Stimulated activated CD4-positive, alpha-beta T cell treated with anti-CD3 and anti-CD28 coated beads, TNF-alpha, amount 100 ng/mL, for 48 hours (primary cell): ENCODE results near the gene GALNT9.
"Not testable (repeated sequence)": the region's sequence is repeated elsewhere in the genome, so short reads cannot be mapped to it uniquely, and the experiment has no call there.

Experiments used
- DNase-seq, 3 donors: peaks; one replicate each; pipeline ENCODE4 v3.0.0-alpha.2; 2020; ENCODE audit warnings: low read depth in 3 of 3

Gene GALNT9

DNA sequence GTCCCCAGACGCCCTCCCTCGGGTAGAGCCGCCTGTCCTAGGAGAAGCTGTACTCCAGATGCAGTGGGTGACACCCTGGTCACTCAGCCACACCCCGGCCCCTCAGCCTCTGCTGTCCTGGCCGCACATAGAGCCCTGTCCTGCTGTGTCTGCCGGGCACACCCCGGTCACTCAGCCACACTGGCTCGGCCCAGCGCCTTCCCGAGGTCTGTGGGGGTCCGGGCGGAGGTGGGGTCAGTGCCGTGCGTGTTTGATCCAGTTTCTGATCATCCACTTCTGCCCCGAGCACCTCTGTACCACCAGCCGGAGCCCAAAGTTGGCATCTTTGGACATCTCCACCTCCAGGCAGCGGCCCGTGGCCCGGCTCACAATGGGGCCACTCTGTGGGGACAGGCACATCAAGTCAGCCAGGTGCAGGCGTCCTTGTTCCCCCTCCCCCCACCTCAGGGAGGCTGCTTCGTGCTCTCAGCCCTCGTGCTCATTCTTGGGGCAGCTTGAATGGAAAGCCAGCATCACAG, 132.5 kb downstream of the GALNT9 start:
- DNase-seq, result no peak

DNA sequence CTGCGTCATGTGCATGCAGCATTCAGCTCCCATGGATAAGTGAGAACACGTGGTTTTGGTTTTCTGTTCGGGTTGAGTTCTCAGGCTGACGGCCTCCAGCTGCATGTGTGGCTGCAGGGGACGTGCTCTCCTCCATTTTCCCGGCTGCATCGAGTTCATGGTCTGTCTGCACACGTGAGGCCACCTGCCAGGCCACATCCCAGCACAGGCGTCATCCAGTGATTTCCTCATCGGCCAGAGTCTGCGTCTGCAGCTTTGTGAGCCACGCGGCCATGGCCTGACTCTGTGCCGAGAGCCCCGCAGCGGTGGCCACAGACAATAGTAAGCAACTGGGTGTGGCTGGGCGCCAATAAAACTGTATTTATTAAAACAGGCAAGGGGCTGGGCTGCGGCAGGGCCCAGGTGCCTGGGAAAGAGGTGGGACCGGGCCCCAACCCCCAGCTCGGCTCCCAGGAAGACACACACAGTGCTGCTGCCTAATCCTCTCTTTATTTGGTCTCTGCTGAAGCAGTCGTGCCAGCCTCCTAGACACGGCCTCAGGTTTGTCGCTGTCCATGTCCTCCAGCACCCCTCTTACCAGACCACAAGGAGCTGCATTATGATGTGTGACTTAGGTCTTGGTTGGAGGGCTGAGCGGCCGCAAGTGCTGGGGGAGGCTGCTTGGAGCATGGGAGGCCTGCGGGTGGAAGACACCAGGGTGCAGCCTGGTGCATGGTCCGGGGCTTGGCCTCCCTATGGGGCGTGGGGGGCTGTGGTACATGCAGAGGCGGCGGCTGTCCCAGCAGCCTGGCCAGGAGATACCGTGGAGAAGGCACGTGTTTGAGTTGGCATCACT, 133.1 kb downstream of the GALNT9 start:
- no peak for DNase-seq

DNA sequence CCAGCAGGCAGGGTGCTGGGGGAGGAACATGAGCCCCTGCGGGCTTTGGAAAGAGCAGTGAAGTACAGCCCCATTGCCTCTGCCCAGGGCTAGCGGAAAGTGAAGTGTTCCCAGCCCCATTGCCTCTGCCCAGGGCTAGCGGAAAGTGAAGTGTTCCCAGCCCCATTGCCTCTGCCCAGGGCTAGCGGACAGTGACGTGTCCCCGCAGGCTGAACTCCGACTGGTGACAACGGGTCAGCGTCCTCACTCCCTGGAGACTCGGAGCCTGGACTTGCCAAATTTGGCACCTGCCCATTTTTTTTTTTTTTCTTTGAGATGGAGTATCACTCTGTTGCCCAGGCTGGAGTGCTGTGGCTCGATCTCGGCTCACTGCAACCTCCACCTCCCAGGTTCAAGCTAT, 134.1 kb downstream of the GALNT9 start:
- DNase-seq, result not testable (repeated sequence)

DNA sequence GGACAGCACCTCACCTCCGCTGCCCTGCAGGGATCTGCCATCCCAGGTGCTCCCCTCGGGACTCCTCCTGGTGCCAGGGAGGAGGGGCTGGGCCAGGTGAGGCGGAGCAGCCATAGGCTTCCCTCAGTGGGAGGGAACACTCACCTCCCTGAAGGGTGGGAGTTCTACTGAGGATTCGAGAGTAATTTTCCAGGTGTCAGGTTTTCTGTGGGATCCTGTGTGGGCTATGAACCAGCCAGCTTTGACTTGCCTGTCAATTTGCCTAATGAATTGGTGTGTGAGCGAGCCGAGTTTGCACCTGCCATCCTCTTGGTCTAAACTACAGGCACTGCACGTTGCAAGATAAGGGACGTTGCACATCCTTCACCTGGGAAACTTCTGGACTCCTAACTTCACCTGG, 134.8 kb downstream of the GALNT9 start:
- no peak for DNase-seq

DNA sequence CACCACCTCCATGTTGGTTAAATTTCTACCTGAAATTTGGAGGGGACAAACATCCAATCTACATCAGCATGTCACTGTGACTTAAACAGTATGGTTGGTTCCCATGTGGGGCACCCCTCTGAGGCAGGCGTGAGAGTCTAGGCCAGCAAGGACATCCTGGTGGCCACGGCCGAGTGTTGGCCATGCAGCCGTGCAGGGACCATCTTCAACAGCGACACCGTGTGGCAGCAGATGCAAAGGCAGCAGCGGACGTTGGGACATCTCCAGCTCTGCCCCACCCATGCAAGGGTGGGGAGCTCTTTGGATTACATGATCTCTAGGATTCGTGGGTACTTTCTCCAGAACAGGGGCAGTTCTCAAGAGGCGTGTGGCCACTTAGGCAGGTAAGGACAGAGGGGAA, 135.3 kb downstream of the GALNT9 start:
- no peak for DNase-seq

DNA sequence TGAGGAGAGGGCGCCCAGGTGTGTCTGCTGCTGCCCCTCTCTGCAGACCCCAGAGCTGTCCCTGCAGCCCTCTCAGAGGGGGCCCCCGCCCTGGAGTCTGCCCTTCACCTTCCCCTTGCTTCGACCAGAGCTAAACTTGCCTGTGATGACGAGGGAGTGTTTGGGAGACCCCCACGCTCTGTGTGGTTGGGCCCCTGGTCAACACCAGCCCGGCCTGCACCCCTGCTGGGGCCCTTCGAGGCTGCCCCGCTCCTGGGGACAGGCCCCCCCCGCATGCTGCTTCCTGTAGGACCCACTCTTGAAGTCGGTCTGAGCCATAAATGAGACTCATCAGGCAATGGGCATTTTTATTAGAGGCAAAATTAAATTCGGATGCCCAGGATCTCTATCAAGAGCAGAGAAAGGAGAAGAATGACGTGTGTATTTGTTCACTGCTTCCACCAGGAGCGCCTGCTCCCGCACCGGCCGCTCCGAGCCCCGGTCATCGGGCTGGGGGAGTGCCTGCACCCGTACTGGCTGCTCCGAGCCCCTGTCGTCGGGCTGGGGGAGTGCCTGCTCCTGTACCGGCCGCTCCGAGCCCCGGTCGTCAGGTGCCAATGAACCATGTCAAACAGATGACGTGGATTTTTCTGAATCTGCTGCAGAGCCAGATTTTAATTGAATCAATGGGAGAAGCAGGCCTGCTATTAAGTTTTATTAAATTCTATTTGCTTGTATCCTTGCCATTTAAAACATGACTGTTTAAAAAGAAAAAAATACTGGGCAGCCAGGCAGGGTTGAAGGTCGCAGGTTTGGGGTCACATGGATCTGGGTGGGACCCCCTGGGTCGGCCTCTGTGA, 137.5 kb downstream of the GALNT9 start:
- DNase-seq, result no peak

DNA sequence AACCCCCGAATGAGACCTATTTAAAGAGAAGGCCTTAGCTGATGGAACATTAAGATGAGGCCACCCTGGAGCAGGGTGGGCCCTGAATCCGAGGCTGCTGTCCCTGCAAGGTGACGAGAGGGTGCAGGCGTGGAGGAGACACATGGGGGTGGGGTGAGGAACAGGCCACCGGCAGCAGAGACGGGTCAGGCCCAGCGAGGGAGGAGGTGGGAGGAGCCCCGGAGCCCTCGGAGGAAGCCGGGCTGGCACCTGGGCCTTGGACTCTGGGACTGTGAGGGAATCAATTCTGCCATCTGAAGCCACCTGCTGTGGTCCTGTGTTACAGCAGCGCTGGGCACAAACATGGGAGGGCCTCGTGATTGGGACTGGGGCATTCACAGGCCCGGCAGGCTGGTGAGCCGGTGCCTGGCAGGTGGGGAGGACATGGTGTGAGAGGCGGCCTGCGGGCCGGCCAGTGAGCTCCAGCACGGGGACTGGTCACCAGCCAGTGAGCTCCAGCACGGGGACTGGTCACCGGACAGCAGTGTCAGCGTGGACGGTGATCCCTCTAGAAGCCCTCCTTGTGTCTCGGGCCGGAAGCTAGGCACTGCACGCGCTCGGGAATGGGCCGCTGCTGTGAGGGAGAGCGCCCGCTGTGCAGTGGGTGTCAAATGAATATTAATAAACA, 138.4 kb downstream of the GALNT9 start:
- no peak for DNase-seq

DNA sequence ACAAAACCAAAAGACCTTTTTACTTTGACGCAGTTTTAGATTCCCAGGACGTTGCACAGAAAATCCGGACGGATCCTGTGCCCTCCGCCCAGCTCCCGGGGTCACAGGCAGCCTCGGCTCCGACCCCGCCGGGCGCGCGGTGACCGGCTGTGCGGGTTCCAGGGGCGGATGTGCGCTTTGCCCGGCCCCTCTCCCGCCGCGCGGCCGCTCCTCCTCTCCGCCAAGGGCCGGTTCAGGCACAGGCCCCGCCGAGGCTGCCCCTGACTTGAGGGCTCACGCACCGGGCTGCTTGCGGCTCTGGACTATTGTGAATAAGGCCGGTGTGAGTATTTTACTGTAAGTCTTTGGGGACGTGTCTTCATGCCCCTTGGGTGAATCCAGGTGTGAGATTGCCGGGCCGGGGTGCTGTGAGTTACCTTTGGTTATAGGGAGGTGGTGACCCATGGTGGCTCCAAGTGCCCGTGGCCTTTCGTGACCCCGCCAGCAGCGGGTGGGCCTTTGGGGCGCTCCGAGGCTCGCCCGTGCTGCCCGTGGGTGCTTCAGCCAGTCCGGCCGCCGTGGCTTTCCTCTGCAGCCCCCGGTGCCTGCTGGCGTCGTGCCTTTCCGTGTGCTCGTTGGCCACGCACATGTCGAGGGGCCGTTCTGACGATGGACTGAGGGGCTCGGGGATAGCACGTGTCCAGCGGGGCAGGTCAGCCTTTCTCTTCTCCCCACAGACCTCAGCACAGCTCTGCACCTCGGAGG, 139.2 kb downstream of the GALNT9 start:
- no peak for DNase-seq

DNA sequence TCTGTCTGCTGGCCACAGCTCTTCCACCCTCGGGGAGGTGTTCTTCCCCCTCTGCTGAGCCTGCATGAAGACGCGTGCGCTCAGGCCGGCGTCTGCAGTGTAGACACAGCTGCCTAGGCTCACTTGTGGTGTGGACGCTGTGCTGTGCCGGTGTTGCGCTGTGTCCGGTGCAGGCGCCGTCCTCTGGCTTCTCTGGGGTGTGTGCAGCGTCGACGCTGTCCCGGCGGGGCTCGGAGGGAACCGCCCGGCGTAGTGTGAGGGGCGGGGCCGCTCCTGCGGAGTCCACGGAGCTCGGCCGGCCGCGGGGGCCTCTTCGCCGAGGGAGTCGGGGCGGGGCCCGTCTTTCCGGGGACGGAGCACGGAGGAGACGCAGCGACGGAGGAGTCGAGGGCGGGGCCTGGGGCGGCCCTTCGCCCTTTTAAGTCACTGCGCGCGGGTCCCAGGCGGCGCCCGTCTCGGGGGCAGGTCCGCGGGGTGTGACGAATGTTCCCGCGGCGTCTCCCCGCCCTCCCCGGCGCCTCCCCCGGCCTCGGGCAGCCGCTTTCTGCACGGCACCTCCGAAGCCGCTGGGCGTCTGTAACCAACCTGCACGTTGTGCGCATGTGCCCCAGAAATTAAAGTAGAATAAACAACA, 139.9 kb downstream of the GALNT9 start:
- DNase-seq, result peak; percentile 84 to 89 (median 89)

DNA sequence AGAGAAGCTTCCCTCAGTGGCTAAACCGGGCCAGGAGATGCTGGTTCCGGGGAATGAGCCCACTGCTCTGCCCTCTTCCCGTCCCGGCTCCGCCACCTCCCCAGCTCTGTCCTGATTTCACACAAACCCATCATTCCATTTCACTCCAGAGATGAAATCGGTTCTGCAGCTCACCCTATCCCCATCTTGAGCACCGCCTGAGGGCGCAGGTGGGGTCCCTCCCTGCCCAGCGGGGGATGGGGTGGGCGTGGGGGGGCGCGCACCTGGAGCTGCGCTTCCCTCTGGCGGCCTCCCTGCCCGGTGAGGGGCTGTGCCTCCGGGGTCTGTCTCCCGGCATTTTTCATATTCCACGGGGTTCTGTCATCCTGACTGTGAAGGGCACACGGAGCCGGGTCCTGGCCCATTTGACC, 140.5 kb downstream of the GALNT9 start:
- DNase-seq, result no peak

DNA sequence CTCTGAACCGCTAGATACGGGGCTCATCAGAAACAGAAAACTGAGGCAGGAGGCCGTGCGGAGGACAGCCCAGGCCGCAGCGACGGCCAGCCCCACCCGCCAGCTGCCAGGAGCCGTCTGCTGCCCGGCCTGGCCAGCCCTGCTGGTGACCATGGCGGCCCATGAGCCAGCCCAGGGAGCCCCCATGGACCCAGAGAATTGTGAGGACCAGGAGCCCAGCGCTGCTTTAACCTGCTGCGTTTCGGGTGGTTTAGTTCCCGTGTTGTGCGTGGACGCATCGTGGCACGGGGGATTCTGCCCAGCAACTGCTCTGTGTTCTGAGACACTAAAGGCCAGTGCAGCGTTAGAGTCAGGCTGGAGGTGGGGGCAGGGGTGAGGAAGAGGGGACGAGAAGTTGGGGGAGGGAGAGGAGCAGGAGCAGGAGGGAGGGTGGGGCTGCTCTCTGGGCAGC, 140.9 kb downstream of the GALNT9 start:
- no peak for DNase-seq

DNA sequence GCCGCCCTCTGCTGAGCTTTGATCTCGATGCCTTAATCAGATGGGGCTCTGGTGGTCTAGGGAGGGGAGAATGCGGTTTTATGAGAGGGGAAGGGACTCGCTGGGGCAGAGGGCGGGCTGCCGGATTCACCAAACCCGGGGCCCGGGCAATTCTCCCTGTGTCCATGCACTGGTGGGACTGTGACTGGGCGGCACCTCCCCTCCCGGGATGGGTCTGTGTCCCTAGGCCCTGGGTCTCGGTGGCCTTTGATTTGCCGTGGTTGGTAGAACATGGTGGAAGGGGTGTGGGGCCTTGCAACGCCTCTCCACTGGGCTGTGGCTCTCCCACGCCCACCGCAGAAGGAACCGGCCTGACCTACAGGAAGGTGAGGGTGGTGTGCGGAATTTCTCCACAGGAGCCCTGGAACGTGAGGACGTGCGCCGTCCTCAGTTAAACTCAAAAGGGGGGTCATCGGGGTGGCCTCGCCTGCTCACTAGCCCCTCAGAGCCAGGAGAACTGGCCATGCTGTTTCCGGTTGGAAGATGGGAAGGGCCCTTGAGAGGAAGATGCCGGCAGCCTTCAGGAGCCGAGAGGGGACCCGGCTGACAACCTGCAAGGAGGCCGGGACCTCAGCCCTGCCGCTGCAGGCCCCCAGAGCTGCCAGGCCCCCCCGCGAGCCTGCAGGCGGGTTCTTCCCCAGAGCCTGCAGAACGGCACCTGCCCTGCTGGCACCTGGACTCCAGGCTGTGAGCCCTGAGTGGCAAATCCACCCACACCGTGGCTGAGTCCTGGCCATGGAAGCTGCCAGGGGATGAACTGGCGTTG, 141.5 kb downstream of the GALNT9 start:
- no peak for DNase-seq

DNA sequence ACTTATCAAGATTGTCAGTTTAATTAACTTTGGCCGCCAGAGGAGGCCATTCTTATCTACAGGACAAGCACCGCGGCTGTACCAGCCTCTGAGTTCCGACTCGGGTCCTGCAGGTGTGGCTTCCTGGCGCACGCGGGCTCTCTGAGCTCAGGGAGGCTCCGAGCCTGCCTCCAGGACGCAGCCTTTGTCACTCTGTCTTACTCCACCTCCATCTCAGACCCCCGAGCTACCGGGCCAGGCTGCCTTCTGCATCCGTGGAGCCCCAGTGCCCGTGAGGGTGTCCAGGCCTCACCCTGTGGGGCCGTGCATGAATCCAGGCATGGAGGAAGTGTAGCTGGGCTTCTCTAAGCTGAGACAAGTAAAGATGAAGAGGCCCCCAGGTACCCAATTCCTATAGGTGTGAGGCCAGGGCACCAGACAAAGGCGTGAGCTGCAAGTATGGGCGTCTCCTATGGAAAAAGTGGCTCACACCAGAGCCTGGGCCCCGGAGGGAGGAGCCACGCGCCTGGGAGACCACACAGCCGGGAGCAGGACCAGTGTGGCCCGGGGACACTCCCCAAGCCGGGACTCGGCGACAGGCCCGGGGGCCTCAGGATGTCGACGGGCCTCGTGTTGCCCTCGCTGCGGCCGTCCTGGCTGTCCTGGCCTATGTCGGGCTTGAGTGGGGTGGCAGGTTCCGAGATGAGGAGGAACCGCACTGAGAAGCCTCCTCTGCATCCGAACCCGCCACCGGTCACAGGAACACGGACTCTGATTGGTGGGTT, 142.3 kb downstream of the GALNT9 start:
- DNase-seq, result no peak

DNA sequence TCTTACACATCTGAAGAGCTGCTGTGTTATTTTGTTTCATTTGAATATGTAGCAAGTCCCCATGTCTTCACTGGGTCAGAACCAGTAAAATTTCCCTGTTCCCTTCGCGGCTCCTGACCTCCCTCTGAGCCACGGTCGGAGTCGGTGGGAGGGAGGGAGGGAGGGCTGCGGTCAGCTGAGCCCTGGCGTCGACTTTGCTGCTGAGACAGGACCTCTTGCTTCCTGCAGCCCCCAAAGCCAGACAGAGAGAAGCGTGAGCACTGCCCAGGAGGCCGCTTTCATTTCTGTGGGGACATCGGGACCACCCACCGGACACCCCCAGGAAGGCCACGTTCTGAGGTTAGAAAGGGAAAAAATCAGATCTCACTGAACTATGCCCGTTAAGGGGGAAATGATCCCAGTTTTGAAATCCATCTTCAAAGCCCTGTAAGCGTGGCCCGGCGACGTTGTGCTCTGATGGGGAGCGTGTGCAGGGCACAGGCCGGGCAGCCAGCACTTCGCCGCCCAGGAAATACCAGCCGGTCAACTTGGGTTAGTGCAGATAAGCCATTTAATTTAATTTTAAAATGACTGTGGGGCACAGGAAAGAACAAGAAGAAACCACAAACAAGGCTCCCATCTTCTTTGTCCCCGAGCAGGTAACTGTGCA, 143.1 kb downstream of the GALNT9 start:
- no peak for DNase-seq

DNA sequence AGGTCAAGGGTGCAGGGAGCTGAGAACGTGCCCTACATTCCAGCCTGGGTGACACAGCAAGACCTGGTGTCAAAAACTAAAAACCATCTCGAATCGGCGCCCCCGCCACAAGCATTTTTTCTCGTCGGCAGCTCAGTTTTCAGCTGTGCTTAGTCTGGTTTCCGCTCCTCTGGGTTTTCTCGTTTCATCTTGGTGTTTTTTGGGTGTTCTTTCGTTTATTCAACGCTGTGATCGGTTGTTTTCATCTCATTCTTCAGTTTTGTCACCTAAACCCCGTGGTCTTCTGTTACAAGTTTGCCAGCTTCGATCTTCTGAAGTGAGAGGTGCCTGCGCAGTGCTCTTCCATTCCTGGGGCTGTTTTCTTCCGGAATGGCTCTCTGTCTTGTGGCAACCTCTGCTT, 143.7 kb downstream of the GALNT9 start:
- DNase-seq, result no peak

DNA sequence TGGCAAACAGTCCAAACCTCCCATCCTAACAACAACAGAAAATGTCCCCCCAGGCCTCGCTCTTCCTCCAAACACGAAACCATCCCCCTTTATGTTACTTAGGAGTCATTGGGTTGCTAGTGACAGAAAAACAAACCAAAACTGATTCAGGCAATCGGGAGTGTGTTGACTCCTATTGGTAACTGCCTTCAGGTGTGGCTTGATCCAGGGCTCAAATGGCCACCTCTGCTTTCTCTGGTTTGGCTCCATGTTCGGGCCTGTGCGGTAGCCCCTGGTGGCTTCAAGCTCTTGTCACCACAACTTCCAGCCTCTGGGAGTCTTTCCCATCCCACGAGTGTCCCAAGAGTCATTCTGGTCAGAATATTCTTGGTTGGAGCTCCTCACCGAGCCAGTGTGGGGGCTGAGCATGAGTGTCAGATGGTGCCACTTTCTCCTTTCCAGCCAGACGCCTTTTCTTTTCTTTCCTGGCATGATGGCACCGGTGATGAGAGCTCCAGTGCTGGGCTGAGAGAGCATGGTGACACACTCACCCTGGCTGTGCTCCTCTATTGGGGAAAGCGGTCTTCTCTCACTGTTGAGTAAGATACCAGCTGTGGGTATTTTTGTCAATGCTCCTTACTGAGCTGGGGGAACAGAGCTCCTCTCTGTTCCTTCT, 146.6 kb downstream of the GALNT9 start:
- DNase-seq, result no peak

DNA sequence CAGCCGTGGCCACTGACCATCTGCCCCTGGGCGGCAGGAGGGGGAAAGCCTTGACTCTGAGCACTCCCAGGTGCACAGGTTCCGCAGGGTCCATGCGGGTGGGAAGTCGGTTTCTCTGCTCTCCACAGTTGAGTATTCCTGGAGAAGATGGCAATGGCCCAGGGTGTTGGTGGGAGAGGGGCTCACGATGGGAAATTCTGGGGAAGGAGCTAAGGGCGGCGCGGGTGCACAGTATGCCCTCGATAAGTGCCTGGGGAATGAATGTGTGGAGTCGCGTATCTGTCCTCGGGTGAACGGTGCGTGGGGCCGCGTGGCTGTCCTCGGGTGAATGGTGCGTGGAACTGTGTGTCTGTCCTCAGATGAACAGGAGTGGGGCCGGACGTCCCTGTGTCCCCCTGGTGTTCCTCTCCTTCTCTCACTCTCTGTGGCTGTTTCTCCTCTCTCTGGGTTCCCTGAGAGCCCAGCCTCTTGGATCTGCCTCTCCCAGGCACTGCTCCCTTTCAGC, 147.1 kb downstream of the GALNT9 start:
- DNase-seq, result no peak

DNA sequence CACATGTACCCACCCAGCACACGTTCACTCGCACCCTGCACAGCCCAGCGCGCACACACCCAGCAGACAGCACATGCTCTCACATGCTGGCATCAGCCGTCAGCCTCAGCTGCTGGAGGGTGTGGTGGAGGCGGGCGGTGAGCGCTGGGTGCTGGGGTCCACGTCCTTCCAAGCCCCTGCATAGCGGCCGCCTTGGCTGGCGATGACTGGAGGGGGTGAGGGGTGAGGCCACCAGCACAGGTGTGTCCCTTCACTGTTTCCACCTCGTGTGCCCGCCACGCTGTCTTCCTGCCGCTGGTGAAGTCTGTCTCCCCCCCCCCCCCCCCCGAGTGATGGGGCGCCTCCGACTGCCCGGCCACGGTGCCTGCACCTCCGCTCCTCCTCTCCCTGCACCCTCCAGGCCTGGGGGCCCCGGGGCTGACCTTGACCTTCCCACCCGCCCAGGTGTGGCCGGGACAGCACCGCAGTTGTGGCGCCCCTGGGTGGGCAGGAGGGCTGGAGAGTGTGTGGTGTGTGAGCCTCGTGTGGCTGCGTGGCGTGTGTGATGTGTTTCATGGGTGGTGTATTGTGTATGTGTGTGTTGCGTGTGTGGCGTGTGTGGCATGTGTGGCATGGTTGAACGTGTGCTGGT, 147.7 kb downstream of the GALNT9 start:
- no peak for DNase-seq
